Ovary (tissue), 9 donors: ENCODE results near the gene ETHE1. TPM values are rescaled to one million over a fixed set of nuclear protein-coding genes. Genes with fewer than 3 reads are reported as not detected.

ENCODE experiments used
- DNase-seq, 5 donors: peaks; one replicate each; pipeline ENCODE4 v3.0.0-alpha.2; 2019 to 2020
- H3K27ac ChIP-seq, 2 donors: fragments of 200-600 bp; one replicate each; pipeline versions ENCODE4 v1.5.1 to v1.8.0; 2019 to 2022
- H3K27me3 ChIP-seq: fragments of 200-600 bp; one replicate; pipeline ENCODE4 v1.8.0; 2022
- H3K36me3 ChIP-seq: fragments of 200-600 bp; sonication (generic); one replicate; pipeline ENCODE4 v1.5.1; 2019
- H3K4me1 ChIP-seq: one replicate; pipeline ENCODE4 v1.8.1; 2013; ENCODE audit warnings: mild to moderate bottlenecking, moderate library complexity; ENCODE audit not compliant: insufficient read depth
- H3K4me3 ChIP-seq: fragments of 200-600 bp; sonication (generic); one replicate; pipeline ENCODE4 v1.5.1; 2017
- H3K9me3 ChIP-seq, 2 donors: fragments of 200-600 bp in 1 of 2; sonication (generic) in 1 of 2; one replicate each; pipeline versions ENCODE4 v1.5.1 to v1.8.1; 2013 to 2019; ENCODE audit warnings: mild to moderate bottlenecking in 1 of 2, moderate library complexity in 1 of 2
- CTCF ChIP-seq, 3 donors: fragments of 450-650 bp in 2 of 3; fragments of 200-600 bp in 1 of 3; IDR thresholded peaks; one replicate each; pipeline versions ENCODE4 v1.5.1 to v1.8.0; 2016 to 2022; ENCODE audit warnings: antibody characterized with exemption in 3 of 3, mild to moderate bottlenecking in 1 of 3
- EP300 ChIP-seq: sonication (generic); formaldehyde crosslinking; IDR thresholded peaks from one replicate; pipeline ENCODE4 v1.6.1; 2017; ENCODE audit warnings: antibody characterized with exemption
- POLR2A ChIP-seq: fragments of 450-650 bp; IDR thresholded peaks from one replicate; pipeline ENCODE4 v1.6.1; 2017; ENCODE audit warnings: antibody characterized with exemption, mild to moderate bottlenecking, moderate library complexity
- WGBS, 3 donors: extraction: QIAGEN DNeasy Blood & Tissue Kit in 1 of 3; methylation state at CpG; one replicate each; pipeline versions ENCODE4 v1.1.5 to v1.1.7; 2013 to 2017; 5-methylcytosine and 5-hydroxymethylcytosine counted together
- intact Hi-C, 4 donors: fragments of 100-400 bp; cut with DNase I; formaldehyde crosslinking; loops; one replicate each; pipeline versions ENCODE4 v1.11.0 to v1.15.1; 2022 to 2023
- polyA plus RNA-seq, 2 donors: library from polyadenylated mRNA; stranded (reverse); fragments of 200-250 nt in 1 of 2; fragments of 350-450 nt in 1 of 2; fragmentation: Illumina TruSeq in 1 of 2; extraction: RNeasy Lipid Tissue Mini Kit (QIAGEN cat#74804) in 1 of 2; gene quantifications; one replicate each; pipeline ENCODE4 v1.2.3, GENCODE V29; 2013 to 2014
- total RNA-seq, 7 donors: library from RNA; depleted of rRNA in 2 of 7; stranded (reverse); fragments of >200 nt in 2 of 7; fragmentation: NEBNext Ultra II Directional in 3 of 7; extraction: Animal tissue kit (Norgen Biotek cat#: 25700) in 3 of 7; gene quantifications; one replicate each; pipeline versions ENCODE4 v1.1.0 to v1.2.4, GENCODE V29; 2016 to 2023
- donor health status: DM: no; HTN: no; CAD: no; lungs with moderate emphysema.
- donor health status: DM: no; HTN: no; CAD: no.
- donor health status: Bipolar disorder and iron deficiency.
- donor health status: DM: yes; HTN: yes; CAD: no.
- donor health status: DM: no; HTN: no; CAD: no.
- donor health status: DM: yes; HTN: yes; CAD: no.

Gene ETHE1
- total and polyA plus RNA-seq, 9 donors: 16.1 to 28.7 (median 24.0) TPM

- Histone ChIP-seq H3K4me3 (peak overlapping the region; percentile 61), H3K27me3 (no peaks in the 10 kb centered on the region), H3K36me3 (no peaks in the 10 kb centered on the region), H3K27ac (peak overlapping the region; percentile 78 to 92), H3K4me1 (no peaks in the 10 kb centered on the region), H3K9me3 (no peaks in the 10 kb centered on the region)
- intact Hi-C loops: loop anchor here in 2 of 4 donors (5.0 kb wide), 3 partner anchors 38 to 63 kb away; partner anchors contain the start of genes ETHE1 (in 1 of the 2) and PHLDB3 (in 1 of the 2)
- no peak for TF ChIP-seq CTCF (IDR thresholded peaks at IDR 0.05)
- no peak for TF ChIP-seq EP300
- TF ChIP-seq POLR2A: no peak
- peak; percentile 81 to 89 (median 88) for DNase-seq
- WGBS, 3 donors: 6 to 11% (median 11%) methylated on average over 33 of the region's 33 CpGs
These were observed 62.7 kb downstream of the ETHE1 start for GRCh38 chr19:43464134-43464775.

- Histone ChIP-seq H3K9me3 (no peaks in the 10 kb centered on the region), H3K27ac (peak overlapping the region; percentile 78 to 92), H3K4me1 (no peaks in the 10 kb centered on the region), H3K27me3 (no peaks in the 10 kb centered on the region), H3K36me3 (no peaks in the 10 kb centered on the region), H3K4me3 (peak overlapping the region; percentile 61)
- 0 to 1% (median 0%) methylated on average over 49 to 57 of the region's 57 CpGs for WGBS, 3 donors
- peak; percentile 97 to 99 (median 98) for DNase-seq
- intact Hi-C loops: loop anchor here in 2 of 4 donors (5.0 kb wide), 3 partner anchors 39 to 64 kb away; partner anchors contain the start of genes ETHE1 (in 1 of the 2) and PHLDB3 (in 1 of the 2)
- TF ChIP-seq CTCF (IDR thresholded peaks at IDR 0.05) (no peak), POLR2A (no peak), EP300 (no peak)
These were observed 63.4 kb downstream of the ETHE1 start for GRCh38 chr19:43463381-43464133.

GRCh38 chr19:43462785-43463380 lies 64.1 kb downstream of the ETHE1 start:
- no peaks in the 10 kb centered on the region for H3K36me3 ChIP-seq
- H3K4me1 ChIP-seq: no peaks in the 10 kb centered on the region
- no peak for DNase-seq
- H3K27ac ChIP-seq: peak overlapping the region in 1 of 2 donors; percentile 92
- H3K9me3 ChIP-seq: no peaks in the 10 kb centered on the region
- TF ChIP-seq EP300 (no peak), POLR2A (no peak), CTCF (IDR thresholded peaks at IDR 0.05) (no peak)
- peak overlapping the region; percentile 61 for H3K4me3 ChIP-seq
- intact Hi-C loops: loop anchor here in 2 of 4 donors (5.0 kb wide), 3 partner anchors 39 to 64 kb away; partner anchors contain the start of genes ETHE1 (in 1 of the 2) and PHLDB3 (in 1 of the 2)
- WGBS, 3 donors: 9 to 14% (median 13%) methylated on average over 25 to 33 of the region's 33 CpGs
- H3K27me3 ChIP-seq: no peaks in the 10 kb centered on the region

- intact Hi-C loops: loop anchor here in 2 of 4 donors (5.0 kb wide), 3 partner anchors 40 to 65 kb away; partner anchors contain the start of genes ETHE1 (in 1 of the 2) and PHLDB3 (in 1 of the 2)
- no peaks in the 10 kb centered on the region for H3K27me3 ChIP-seq
- H3K27ac ChIP-seq: no peak overlapping the region
- H3K9me3 ChIP-seq: no peaks in the 10 kb centered on the region
- DNase-seq: no peak
- TF ChIP-seq POLR2A (no peak), EP300 (no peak), CTCF (IDR thresholded peaks at IDR 0.05) (no peak)
- no peaks in the 10 kb centered on the region for H3K4me1 ChIP-seq
- no peak overlapping the region for H3K4me3 ChIP-seq
- H3K36me3 ChIP-seq: no peaks in the 10 kb centered on the region
- 88 to 93% (median 91%) methylated on average over 7 of the region's 7 CpGs for WGBS, 3 donors
These were observed 64.6 kb downstream of the ETHE1 start for GRCh38 chr19:43462383-43462782.
